HL-60 (cell line): ENCODE measurements around the gene SLC17A9.

Experiments
- DNase-seq, 2 experiments: peaks; one replicate each; pipeline ENCODE4 v3.0.0-alpha.2; 2010 to 2020; ENCODE audit warnings: low read depth in 1 of 2, low spot score in 1 of 2
- H3K27ac ChIP-seq: fragments of 250-450 bp; sonication (Bioruptor Pico); replicated peaks from 2 replicates; pipeline ENCODE4 v1.5.1; 2020; ENCODE audit warnings: mild to moderate bottlenecking, moderate library complexity
- H3K27me3 ChIP-seq: fragments of 250-450 bp; sonication (Bioruptor Pico); 2 replicates; pipeline ENCODE4 v1.5.1; 2021; ENCODE audit warnings: mild to moderate bottlenecking, moderate library complexity; ENCODE audit not compliant: insufficient read depth, poor library complexity, severe bottlenecking
- H3K4me3 ChIP-seq: replicated peaks from 2 replicates; pipeline ENCODE4 v1.5.1; 2011; ENCODE audit warnings: mild to moderate bottlenecking, control low read depth, low read length; ENCODE audit not compliant: insufficient read depth
- GABPA ChIP-seq: IDR thresholded peaks from 2 replicates; pipeline ENCODE4 v1.6.1; 2012; ENCODE audit warnings: low read depth
- POLR2AphosphoS5 ChIP-seq: IDR thresholded peaks from 2 replicates; pipeline ENCODE4 v1.6.1; 2012; ENCODE audit warnings: low read depth
- SPI1 ChIP-seq: IDR thresholded peaks from 2 replicates; pipeline ENCODE4 v1.6.1; 2012; ENCODE audit warnings: low read depth, mild to moderate bottlenecking, borderline replicate concordance
- TF ChIP-seq, protein P1 (sequence below): IDR thresholded peaks from one replicate; pipeline ENCODE4 v1.5.1; 2011; ENCODE audit warnings: low read length, control low read depth, inconsistent platforms; ENCODE audit not compliant: insufficient read depth
- TF ChIP-seq, protein P2 (sequence below): IDR thresholded peaks from 2 replicates; pipeline ENCODE4 v1.6.1; 2012; ENCODE audit warnings: low read depth; ENCODE audit not compliant: insufficient replicate concordance

The SLC17A9 gene

DNA sequence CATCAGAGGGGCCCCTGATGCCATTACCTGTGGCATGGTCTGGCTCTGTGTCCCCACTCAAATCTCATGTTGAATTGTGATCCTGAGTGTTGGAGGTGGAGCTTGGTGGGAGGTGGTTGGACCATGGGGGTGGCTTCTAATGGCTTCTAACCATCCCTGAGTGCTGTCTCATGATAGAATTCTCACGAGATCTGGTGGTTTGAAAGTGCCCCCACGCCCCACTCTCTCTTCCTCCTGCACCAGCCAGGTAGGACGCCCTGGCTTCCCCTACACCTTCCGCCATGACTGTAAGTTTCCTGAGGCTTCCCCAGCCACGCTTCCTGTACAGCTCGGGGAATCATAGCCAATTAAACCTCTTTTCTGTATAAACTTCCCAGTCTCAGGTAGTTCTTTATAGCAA is 39.4 kb downstream of the SLC17A9 start:
- H3K27ac ChIP-seq = no peak overlapping the region
- no peak for DNase-seq
- TF ChIP-seq, protein P1, sequence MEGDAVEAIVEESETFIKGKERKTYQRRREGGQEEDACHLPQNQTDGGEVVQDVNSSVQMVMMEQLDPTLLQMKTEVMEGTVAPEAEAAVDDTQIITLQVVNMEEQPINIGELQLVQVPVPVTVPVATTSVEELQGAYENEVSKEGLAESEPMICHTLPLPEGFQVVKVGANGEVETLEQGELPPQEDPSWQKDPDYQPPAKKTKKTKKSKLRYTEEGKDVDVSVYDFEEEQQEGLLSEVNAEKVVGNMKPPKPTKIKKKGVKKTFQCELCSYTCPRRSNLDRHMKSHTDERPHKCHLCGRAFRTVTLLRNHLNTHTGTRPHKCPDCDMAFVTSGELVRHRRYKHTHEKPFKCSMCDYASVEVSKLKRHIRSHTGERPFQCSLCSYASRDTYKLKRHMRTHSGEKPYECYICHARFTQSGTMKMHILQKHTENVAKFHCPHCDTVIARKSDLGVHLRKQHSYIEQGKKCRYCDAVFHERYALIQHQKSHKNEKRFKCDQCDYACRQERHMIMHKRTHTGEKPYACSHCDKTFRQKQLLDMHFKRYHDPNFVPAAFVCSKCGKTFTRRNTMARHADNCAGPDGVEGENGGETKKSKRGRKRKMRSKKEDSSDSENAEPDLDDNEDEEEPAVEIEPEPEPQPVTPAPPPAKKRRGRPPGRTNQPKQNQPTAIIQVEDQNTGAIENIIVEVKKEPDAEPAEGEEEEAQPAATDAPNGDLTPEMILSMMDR = no peak
- TF ChIP-seq GABPA (no peak), POLR2AphosphoS5 (no peak), SPI1 (no peak)
- TF ChIP-seq, protein P2, sequence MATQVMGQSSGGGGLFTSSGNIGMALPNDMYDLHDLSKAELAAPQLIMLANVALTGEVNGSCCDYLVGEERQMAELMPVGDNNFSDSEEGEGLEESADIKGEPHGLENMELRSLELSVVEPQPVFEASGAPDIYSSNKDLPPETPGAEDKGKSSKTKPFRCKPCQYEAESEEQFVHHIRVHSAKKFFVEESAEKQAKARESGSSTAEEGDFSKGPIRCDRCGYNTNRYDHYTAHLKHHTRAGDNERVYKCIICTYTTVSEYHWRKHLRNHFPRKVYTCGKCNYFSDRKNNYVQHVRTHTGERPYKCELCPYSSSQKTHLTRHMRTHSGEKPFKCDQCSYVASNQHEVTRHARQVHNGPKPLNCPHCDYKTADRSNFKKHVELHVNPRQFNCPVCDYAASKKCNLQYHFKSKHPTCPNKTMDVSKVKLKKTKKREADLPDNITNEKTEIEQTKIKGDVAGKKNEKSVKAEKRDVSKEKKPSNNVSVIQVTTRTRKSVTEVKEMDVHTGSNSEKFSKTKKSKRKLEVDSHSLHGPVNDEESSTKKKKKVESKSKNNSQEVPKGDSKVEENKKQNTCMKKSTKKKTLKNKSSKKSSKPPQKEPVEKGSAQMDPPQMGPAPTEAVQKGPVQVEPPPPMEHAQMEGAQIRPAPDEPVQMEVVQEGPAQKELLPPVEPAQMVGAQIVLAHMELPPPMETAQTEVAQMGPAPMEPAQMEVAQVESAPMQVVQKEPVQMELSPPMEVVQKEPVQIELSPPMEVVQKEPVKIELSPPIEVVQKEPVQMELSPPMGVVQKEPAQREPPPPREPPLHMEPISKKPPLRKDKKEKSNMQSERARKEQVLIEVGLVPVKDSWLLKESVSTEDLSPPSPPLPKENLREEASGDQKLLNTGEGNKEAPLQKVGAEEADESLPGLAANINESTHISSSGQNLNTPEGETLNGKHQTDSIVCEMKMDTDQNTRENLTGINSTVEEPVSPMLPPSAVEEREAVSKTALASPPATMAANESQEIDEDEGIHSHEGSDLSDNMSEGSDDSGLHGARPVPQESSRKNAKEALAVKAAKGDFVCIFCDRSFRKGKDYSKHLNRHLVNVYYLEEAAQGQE = no peak
- no peak overlapping the region for H3K4me3 ChIP-seq
- H3K27me3 ChIP-seq = peaks cover 17% of the 10 kb centered on the region

DNA sequence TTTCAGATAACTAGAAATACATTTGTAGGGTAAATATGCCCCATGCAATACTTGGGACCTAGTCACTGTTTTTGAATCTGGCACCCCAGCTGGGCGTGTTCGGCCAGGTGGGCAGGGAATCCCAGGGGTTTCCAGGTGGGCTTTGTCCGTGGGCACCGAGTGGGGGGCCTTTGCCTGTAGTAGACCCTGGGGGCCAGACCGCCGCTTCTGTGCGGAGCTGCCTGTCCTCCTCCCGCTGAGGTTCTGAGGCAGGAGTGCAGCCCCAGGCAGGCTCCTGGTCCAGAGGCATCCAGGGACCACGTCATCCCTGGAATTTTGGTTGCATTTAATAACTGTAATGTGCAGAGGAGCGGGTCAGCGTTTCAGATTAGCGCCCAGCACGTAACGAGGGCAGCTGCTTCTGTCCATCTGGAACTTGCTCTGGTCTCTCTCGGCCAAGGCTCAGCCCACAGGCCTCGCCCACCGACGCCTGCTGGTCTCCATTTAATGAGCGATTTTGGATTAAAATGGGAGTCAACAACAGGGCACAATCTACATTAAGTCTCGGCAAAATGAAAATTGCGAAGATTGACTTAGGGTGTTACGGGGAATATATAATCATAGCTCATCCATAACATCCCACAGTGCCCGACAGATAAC is 41.5 kb downstream of the SLC17A9 start:
- TF ChIP-seq GABPA = no peak
- TF ChIP-seq, protein P1 = no peak
- no peak for TF ChIP-seq POLR2AphosphoS5
- no peak for TF ChIP-seq SPI1
- TF ChIP-seq, protein P2 = no peak
- no peak overlapping the region for H3K27ac ChIP-seq

DNA sequence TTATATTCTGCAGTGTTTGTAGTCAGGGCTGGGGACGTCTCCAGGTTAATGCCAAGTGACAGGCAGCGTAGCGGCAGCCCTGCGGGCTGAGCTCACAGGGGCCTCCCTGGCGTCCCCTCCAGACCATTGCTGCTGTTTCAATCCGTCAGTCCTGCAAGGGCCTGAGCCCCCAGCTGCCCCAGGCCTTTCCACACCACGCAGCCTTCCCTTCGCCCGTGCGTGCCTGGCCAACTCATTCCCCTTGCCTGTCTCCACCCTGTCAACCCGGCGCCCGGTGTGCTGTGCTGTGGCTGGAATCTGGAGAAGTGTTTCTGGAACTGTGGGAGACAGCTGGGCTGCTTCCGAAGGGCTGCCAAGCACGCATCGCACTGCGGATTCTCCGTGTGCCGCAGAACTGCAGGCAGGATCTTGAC is 42.4 kb downstream of the SLC17A9 start:
- H3K27me3 ChIP-seq = peaks cover 12% of the 10 kb centered on the region
- H3K4me3 ChIP-seq = no peak overlapping the region
- DNase-seq = no peak
- TF ChIP-seq, protein P1 = no peak
- TF ChIP-seq GABPA = no peak
- TF ChIP-seq SPI1 = no peak
- no peak for TF ChIP-seq POLR2AphosphoS5
- TF ChIP-seq, protein P2 = no peak
- H3K27ac ChIP-seq = no peak overlapping the region

More for the DNA sequence above, 41.5 kb downstream of the SLC17A9 start:
- DNase-seq = no peak
- Histone ChIP-seq H3K27me3 (peaks cover 14% of the 10 kb centered on the region), H3K4me3 (no peak overlapping the region)
